Mammary epithelial cell (primary cell): ENCODE data around the gene ATRIP.

Experiments
- EZH2 ChIP-seq: IDR thresholded peaks from 2 replicates; pipeline ENCODE4 v1.6.1; 2012; ENCODE audit warnings: low read length, inconsistent platforms, borderline replicate concordance
- TF ChIP-seq, protein P1 (sequence below), 2 donors: IDR thresholded peaks in 1 of 2; conservative IDR thresholded peaks in 1 of 2; 2 replicates each; pipeline ENCODE4 v1.5.1; 2011 to 2012; ENCODE audit warnings: inconsistent platforms in 2 of 2, low read length in 2 of 2, mild to moderate bottlenecking in 2 of 2, control low read depth in 1 of 2, low read depth in 1 of 2; ENCODE audit not compliant: insufficient read depth in 1 of 2; ENCODE audit errors: extremely low read depth in 1 of 2

DNA sequence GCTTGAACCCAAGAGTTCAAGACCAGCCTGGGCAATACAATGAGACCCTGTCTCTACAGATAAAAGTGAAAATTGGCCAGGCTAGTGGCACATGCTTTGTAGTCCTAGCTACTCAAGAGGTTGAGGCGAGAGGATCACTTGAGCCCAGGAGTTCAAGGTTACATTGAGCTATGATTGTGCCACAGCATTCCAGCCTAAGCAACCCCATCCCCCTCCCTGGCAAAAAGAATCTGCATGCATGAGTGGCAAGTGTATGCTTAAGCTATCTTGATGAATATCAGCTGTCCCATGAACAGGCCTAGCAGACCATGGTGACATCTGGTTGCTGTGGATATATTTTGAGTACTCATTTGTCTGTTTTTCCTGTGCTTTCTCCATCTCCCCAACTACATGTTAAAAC lies 4.7 kb downstream of the ATRIP start:
- TF ChIP-seq, protein P1, sequence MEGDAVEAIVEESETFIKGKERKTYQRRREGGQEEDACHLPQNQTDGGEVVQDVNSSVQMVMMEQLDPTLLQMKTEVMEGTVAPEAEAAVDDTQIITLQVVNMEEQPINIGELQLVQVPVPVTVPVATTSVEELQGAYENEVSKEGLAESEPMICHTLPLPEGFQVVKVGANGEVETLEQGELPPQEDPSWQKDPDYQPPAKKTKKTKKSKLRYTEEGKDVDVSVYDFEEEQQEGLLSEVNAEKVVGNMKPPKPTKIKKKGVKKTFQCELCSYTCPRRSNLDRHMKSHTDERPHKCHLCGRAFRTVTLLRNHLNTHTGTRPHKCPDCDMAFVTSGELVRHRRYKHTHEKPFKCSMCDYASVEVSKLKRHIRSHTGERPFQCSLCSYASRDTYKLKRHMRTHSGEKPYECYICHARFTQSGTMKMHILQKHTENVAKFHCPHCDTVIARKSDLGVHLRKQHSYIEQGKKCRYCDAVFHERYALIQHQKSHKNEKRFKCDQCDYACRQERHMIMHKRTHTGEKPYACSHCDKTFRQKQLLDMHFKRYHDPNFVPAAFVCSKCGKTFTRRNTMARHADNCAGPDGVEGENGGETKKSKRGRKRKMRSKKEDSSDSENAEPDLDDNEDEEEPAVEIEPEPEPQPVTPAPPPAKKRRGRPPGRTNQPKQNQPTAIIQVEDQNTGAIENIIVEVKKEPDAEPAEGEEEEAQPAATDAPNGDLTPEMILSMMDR (conservative IDR thresholded peaks at IDR 0.05 in 1 of 2, IDR thresholded peaks at IDR 0.05 in 1 of 2; ENCODE audit: extremely low read depth in 1 of 2, insufficient read depth in 1 of 2, low read depth in 1 of 2, low read length in 2 of 2): no peak
- no peak for TF ChIP-seq EZH2
